ENCODE results near the gene ATP8A2. TPM values are rescaled to one million over a fixed set of nuclear protein-coding genes. Genes with fewer than 3 reads are reported as not detected.

The ATP8A2 gene
- total and polyA plus RNA-seq, 4 donors: 0.01 to 0.08 (median 0.05) TPM; not detected in 1

DNA sequence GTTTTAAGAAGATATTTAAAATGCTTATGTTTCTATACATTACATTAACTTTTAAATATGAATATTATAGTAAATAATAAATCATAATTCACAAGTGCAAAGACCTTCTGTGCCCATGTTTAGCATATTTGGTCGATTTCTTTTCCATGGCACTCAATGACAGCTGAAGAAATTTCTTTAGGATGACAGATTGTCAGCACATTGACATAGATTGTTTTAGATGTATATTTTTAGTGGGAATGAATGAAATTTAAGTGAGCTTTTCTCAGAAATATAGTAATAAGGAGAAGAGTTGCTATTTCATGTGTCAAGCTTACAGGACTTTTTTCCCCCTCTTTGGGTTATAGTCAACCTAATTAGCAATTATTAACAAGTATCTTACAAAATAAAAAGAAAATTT, 423.5 kb downstream of the ATP8A2 start (continued):
- no peak for TF ChIP-seq NR2F2 (IDR thresholded peaks at IDR 0.05)

DNA sequence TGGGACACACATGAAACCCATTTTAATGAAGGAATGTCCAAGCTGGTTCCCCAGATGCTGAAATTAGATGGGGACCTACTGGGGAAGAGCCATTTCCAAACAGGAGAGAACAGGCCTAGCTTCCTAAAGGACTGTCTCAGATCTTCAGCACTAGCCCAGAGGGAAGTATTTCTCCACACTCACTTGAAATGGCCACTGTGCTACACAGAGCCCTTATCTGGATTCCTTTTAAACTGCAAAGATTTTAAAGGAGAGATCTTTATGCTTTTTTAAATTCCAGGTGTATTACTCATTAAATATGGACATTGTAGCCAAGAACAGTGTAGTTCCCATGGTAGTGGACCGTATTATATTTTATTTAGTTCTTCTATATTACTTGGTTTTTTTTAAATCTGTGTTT, 424.7 kb downstream of the ATP8A2 start:
- TF ChIP-seq SP1 (IDR thresholded peaks at IDR 0.05) (no peak), EGR1 (IDR thresholded peaks at IDR 0.05; ENCODE audit: low read depth in 2 of 2) (no peak), TAF1 (conservative IDR thresholded peaks at IDR 0.05) (no peak), NR2F2 (IDR thresholded peaks at IDR 0.05) (no peak), GABPA (IDR thresholded peaks at IDR 0.05 in 1 of 2, conservative IDR thresholded peaks at IDR 0.05 in 1 of 2) (no peak), FOXA1 (IDR thresholded peaks at IDR 0.05) (no peak), RAD21 (IDR thresholded peaks at IDR 0.05) (no peak), RXRA (IDR thresholded peaks at IDR 0.05) (no peak), HNF4G (IDR thresholded peaks at IDR 0.05) (no peak)
- TF ChIP-seq, protein P1, sequence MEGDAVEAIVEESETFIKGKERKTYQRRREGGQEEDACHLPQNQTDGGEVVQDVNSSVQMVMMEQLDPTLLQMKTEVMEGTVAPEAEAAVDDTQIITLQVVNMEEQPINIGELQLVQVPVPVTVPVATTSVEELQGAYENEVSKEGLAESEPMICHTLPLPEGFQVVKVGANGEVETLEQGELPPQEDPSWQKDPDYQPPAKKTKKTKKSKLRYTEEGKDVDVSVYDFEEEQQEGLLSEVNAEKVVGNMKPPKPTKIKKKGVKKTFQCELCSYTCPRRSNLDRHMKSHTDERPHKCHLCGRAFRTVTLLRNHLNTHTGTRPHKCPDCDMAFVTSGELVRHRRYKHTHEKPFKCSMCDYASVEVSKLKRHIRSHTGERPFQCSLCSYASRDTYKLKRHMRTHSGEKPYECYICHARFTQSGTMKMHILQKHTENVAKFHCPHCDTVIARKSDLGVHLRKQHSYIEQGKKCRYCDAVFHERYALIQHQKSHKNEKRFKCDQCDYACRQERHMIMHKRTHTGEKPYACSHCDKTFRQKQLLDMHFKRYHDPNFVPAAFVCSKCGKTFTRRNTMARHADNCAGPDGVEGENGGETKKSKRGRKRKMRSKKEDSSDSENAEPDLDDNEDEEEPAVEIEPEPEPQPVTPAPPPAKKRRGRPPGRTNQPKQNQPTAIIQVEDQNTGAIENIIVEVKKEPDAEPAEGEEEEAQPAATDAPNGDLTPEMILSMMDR (IDR thresholded peaks at IDR 0.05; ENCODE audit: low read depth, low read length, missing input control): no peak
- H3K36me3 ChIP-seq (ENCODE audit: control insufficient read depth in 4 of 4, insufficient read depth in 3 of 4, low read depth in 1 of 4, low read length in 3 of 4): no peaks in the 10 kb centered on the region
- 86% methylated on average over 1 of the region's 1 CpG for WGBS
- H3K27ac ChIP-seq (ENCODE audit: low read depth in 1 of 2, low read length in 2 of 2): no peak overlapping the region
- no peaks in the 10 kb centered on the region for H3K9me3 ChIP-seq (ENCODE audit: control insufficient read depth in 4 of 4, low read length in 3 of 4)
- H3K4me1 ChIP-seq (ENCODE audit: control insufficient read depth in 4 of 4, insufficient read depth in 4 of 4, low read length in 3 of 4): no peaks in the 10 kb centered on the region
- no peak overlapping the region for H3K4me3 ChIP-seq (ENCODE audit: low read depth in 1 of 3, low read length in 3 of 3)
- no peak overlapping the region for H3K9ac ChIP-seq (ENCODE audit: low read depth in 1 of 2, low read length in 2 of 2)
- no peak for DNase-seq (ENCODE audit: low spot score)
- peaks cover 0 to 3% (median 0%) of the 10 kb centered on the region in 4 donors for H3K27me3 ChIP-seq (ENCODE audit: control insufficient read depth in 4 of 4, insufficient read depth in 4 of 4, low read length in 3 of 4)

DNA sequence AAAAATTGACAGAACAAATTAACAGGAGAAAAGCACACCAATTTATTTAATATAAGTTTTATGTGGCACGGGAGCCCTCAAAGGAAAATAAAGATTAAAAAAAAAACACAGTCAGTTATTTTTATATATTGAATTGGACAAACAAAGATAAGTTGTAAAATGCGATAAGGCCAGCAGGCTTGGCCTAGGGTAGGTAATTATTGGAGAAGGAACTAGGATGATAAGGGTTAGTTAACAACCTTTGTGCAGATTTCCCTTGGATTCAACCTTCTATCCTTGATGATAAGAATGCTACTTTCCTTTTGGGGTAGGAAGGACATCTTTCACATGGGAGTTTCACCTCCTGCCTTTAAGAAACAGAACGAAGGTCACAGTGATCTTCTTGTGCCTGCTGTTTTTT, 427.2 kb downstream of the ATP8A2 start:
- H3K9ac ChIP-seq (ENCODE audit: low read depth in 1 of 2, low read length in 2 of 2): no peak overlapping the region
- H3K4me1 ChIP-seq (ENCODE audit: control insufficient read depth in 4 of 4, insufficient read depth in 4 of 4, low read length in 3 of 4): no peaks in the 10 kb centered on the region
- TF ChIP-seq RAD21 (IDR thresholded peaks at IDR 0.05): no peak
- TF ChIP-seq SP1 (IDR thresholded peaks at IDR 0.05): no peak
- no peak for TF ChIP-seq EGR1 (IDR thresholded peaks at IDR 0.05; ENCODE audit: low read depth in 2 of 2)
- no peak for TF ChIP-seq FOXA1 (IDR thresholded peaks at IDR 0.05)
- TF ChIP-seq FOXA2 (IDR thresholded peaks at IDR 0.05): no peak
- TF ChIP-seq, protein P2, sequence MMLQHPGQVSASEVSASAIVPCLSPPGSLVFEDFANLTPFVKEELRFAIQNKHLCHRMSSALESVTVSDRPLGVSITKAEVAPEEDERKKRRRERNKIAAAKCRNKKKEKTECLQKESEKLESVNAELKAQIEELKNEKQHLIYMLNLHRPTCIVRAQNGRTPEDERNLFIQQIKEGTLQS (IDR thresholded peaks at IDR 0.05): no peak
- no peak for TF ChIP-seq JUND (IDR thresholded peaks at IDR 0.05)
- TF ChIP-seq NR2F2 (IDR thresholded peaks at IDR 0.05): no peak
- TF ChIP-seq, protein P1 (IDR thresholded peaks at IDR 0.05; ENCODE audit: low read depth, low read length, missing input control): no peak
- peaks cover 0 to 9% (median 0%) of the 10 kb centered on the region in 4 donors for H3K27me3 ChIP-seq (ENCODE audit: control insufficient read depth in 4 of 4, insufficient read depth in 4 of 4, low read length in 3 of 4)
- WGBS: 52% methylated on average over 3 of the region's 3 CpGs
- H3K36me3 ChIP-seq (ENCODE audit: control insufficient read depth in 4 of 4, insufficient read depth in 3 of 4, low read depth in 1 of 4, low read length in 3 of 4): no peaks in the 10 kb centered on the region
- no peak for DNase-seq (ENCODE audit: low spot score)
- H3K4me3 ChIP-seq (ENCODE audit: low read depth in 1 of 3, low read length in 3 of 3): no peak overlapping the region
- no peak overlapping the region for H3K27ac ChIP-seq (ENCODE audit: low read depth in 1 of 2, low read length in 2 of 2)
- no peaks in the 10 kb centered on the region for H3K9me3 ChIP-seq (ENCODE audit: control insufficient read depth in 4 of 4, low read length in 3 of 4)

Data from liver (tissue), 9 donors.